Fibroblast of lung (primary cell): Measurements from ENCODE around the gene NOS3. TPM values are rescaled to one million over a fixed set of nuclear protein-coding genes. Genes with fewer than 3 reads are reported as not detected.

ENCODE experiments used
- DNase-seq, 2 donors: peaks; one replicate each; pipeline versions ENCODE4 v3.0.0 to v3.0.0-alpha.2; 2010; ENCODE audit warnings: low read depth in 2 of 2
- H2AFZ ChIP-seq: 2 replicates; pipeline ENCODE4 v1.5.1; 2012; ENCODE audit warnings: low read length, control low read depth, inconsistent platforms
- H3K27ac ChIP-seq: 2 replicates; pipeline ENCODE4 v1.5.1; 2011; ENCODE audit warnings: low read length, control low read depth; ENCODE audit not compliant: insufficient read depth
- H3K27me3 ChIP-seq: 2 replicates; pipeline ENCODE4 v1.5.1; 2011; ENCODE audit warnings: mild to moderate bottlenecking, low read length; ENCODE audit not compliant: control insufficient read depth, insufficient read depth
- H3K36me3 ChIP-seq: 2 replicates; pipeline ENCODE4 v1.5.1; 2011; ENCODE audit warnings: low read length; ENCODE audit not compliant: control insufficient read depth, insufficient read depth
- H3K4me1 ChIP-seq: 2 replicates; pipeline ENCODE4 v1.5.1; 2011; ENCODE audit warnings: low read length; ENCODE audit not compliant: control insufficient read depth, insufficient read depth; ENCODE audit errors: extremely low read depth
- H3K4me2 ChIP-seq: 2 replicates; pipeline ENCODE4 v1.5.1; 2011; ENCODE audit warnings: low read length, control low read depth; ENCODE audit not compliant: insufficient read depth; ENCODE audit errors: extremely low read depth
- H3K4me3 ChIP-seq, 4 experiments: fragments of 200-600 bp in 1 of 4; sonication (generic) in 1 of 4; replicated peaks in 1 of 4; 2 replicates each; pipeline ENCODE4 v1.5.1; 2011 to 2016; ENCODE audit warnings: low read length in 4 of 4, low read depth in 3 of 4, mild to moderate bottlenecking in 3 of 4, control low read depth in 2 of 4, inconsistent platforms in 1 of 4, mixed read lengths in 1 of 4; ENCODE audit not compliant: insufficient read depth in 1 of 4; ENCODE audit errors: control extremely low read depth in 1 of 4
- H3K79me2 ChIP-seq: 2 replicates; pipeline ENCODE4 v1.5.1; 2012; ENCODE audit warnings: mild to moderate bottlenecking, low read length, inconsistent platforms; ENCODE audit not compliant: control insufficient read depth, insufficient read depth
- H3K9ac ChIP-seq: 2 replicates; pipeline ENCODE4 v1.5.1; 2011; ENCODE audit warnings: mild to moderate bottlenecking, low read length, control low read depth; ENCODE audit not compliant: insufficient read depth
- H3K9me3 ChIP-seq: 2 replicates; pipeline ENCODE4 v1.5.1; 2012; ENCODE audit warnings: low read depth, low read length; ENCODE audit not compliant: control insufficient read depth, insufficient read depth
- H4K20me1 ChIP-seq: 2 replicates; pipeline ENCODE4 v1.5.1; 2011; ENCODE audit warnings: low read length; ENCODE audit not compliant: control insufficient read depth, insufficient read depth; ENCODE audit errors: extremely low read depth
- EZH2 ChIP-seq: IDR thresholded peaks from 2 replicates; pipeline ENCODE4 v1.5.1; 2012; ENCODE audit warnings: low read length, control low read depth, mild to moderate bottlenecking; ENCODE audit errors: missing control alignments
- polyA plus RNA-seq, 2 donors: library from polyadenylated mRNA; depleted of rRNA in 1 of 2; stranded (reverse) in 1 of 2; unstranded in 1 of 2; fragments of >200 nt; gene quantifications; 2 replicates each; pipeline ENCODE4 v1.2.1, GENCODE V29; 2011 to 2012; ENCODE audit warnings: missing spikeins in 1 of 2
- total RNA-seq: library from RNA; depleted of rRNA; stranded (reverse); fragments of >200 nt; gene quantifications from 2 replicates; pipeline ENCODE4 v1.2.1, GENCODE V29; 2014
- TF ChIP-seq, protein P1 (sequence below), 2 donors: IDR thresholded peaks in 1 of 2; conservative IDR thresholded peaks in 1 of 2; 1 replicate in 1 of 2; 2 replicates in 1 of 2; pipeline ENCODE4 v1.5.1; 2011 to 2012; ENCODE audit warnings: low read length in 2 of 2, control low read depth in 1 of 2, inconsistent platforms in 1 of 2, low read depth in 1 of 2, mild to moderate bottlenecking in 1 of 2

NOS3 gene
- total and polyA plus RNA-seq, 2 donors (not counting 1 experiment from before 2014, with no cell fraction given): 0.12 to 0.50 TPM

DNA sequence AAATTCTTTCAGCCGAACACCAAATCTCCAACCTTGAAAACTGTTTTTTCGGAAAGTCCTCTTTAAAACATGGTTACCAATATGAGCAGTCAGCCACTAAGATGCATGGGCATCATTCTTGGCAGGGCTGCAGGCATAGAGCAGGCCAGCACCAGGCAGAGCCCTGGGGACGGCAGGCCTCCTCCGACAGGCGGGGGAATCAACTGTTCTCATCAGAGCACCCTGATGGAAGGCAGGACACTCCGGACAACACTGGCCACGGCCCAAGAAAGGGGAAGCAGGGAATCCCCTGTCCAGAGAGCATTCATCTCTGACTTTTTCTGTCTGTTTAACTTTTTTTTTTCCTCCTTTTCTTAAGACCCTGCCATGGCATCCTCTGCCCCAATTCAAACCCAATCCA is 1.4 kb upstream of the NOS3 start:
- Histone ChIP-seq H2AFZ (no peak overlapping the region), H4K20me1 (no peaks in the 10 kb centered on the region)

DNA sequence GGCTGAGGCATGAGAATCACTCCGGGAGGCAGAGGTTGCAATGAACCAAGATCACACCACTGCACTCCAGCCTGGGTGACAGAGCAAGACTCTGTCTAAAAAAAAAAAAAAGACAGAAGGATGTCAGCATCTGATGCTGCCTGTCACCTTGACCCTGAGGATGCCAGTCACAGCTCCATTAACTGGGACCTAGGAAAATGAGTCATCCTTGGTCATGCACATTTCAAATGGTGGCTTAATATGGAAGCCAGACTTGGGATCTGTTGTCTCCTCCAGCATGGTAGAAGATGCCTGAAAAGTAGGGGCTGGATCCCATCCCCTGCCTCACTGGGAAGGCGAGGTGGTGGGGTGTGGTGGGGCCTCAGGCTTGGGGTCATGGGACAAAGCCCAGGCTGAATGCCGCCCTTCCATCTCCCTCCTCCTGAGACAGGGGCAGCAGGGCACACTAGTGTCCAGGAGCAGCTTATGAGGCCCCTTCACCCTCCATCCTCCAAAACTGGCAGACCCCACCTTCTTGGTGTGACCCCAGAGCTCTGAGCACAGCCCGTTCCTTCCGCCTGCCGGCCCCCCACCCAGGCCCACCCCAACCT is 1.3 kb downstream of the NOS3 start:
- no peaks in the 10 kb centered on the region for H3K4me1 ChIP-seq
- TF ChIP-seq, protein P1, sequence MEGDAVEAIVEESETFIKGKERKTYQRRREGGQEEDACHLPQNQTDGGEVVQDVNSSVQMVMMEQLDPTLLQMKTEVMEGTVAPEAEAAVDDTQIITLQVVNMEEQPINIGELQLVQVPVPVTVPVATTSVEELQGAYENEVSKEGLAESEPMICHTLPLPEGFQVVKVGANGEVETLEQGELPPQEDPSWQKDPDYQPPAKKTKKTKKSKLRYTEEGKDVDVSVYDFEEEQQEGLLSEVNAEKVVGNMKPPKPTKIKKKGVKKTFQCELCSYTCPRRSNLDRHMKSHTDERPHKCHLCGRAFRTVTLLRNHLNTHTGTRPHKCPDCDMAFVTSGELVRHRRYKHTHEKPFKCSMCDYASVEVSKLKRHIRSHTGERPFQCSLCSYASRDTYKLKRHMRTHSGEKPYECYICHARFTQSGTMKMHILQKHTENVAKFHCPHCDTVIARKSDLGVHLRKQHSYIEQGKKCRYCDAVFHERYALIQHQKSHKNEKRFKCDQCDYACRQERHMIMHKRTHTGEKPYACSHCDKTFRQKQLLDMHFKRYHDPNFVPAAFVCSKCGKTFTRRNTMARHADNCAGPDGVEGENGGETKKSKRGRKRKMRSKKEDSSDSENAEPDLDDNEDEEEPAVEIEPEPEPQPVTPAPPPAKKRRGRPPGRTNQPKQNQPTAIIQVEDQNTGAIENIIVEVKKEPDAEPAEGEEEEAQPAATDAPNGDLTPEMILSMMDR (conservative IDR thresholded peaks at IDR 0.05 in 1 of 2, IDR thresholded peaks at IDR 0.05 in 1 of 2; ENCODE audit: low read depth in 1 of 2, low read length in 2 of 2): no peak
- no peak for TF ChIP-seq EZH2
- H3K9me3 ChIP-seq: no peaks in the 10 kb centered on the region
- H2AFZ ChIP-seq: no peak overlapping the region
- H4K20me1 ChIP-seq: no peaks in the 10 kb centered on the region
- H3K27me3 ChIP-seq: no peaks in the 10 kb centered on the region
- no peaks in the 10 kb centered on the region for H3K36me3 ChIP-seq
- no peak overlapping the region for H3K4me3 ChIP-seq
- no peaks in the 10 kb centered on the region for H3K79me2 ChIP-seq
- H3K4me2 ChIP-seq: no peak overlapping the region
- DNase-seq: no peak
- H3K27ac ChIP-seq: no peak overlapping the region
- H3K9ac ChIP-seq: no peak overlapping the region

More for the DNA sequence above, 1.4 kb upstream of the NOS3 start:
- no peaks in the 10 kb centered on the region for H3K4me1 ChIP-seq
- no peak overlapping the region for H3K9ac ChIP-seq
- H3K79me2 ChIP-seq: no peaks in the 10 kb centered on the region
- H3K4me3 ChIP-seq: no peak overlapping the region
- no peaks in the 10 kb centered on the region for H3K27me3 ChIP-seq
- no peaks in the 10 kb centered on the region for H3K36me3 ChIP-seq
- no peaks in the 10 kb centered on the region for H3K9me3 ChIP-seq
- H3K27ac ChIP-seq: no peak overlapping the region
- H3K4me2 ChIP-seq: no peak overlapping the region
- no peak for DNase-seq
- TF ChIP-seq, protein P1 (conservative IDR thresholded peaks at IDR 0.05 in 1 of 2, IDR thresholded peaks at IDR 0.05 in 1 of 2; ENCODE audit: low read depth in 1 of 2, low read length in 2 of 2): no peak

DNA sequence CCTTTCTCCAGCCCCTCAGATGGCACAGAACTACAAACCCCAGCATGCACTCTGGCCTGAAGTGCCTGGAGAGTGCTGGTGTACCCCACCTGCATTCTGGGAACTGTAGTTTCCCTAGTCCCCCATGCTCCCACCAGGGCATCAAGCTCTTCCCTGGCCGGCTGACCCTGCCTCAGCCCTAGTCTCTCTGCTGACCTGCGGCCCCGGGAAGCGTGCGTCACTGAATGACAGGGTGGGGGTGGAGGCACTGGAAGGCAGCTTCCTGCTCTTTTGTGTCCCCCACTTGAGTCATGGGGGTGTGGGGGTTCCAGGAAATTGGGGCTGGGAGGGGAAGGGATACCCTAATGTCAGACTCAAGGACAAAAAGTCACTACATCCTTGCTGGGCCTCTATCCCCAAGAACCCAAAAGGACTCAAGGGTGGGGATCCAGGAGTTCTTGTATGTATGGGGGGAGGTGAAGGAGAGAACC is 2.1 kb downstream of the NOS3 start:
- Histone ChIP-seq H3K36me3 (no peaks in the 10 kb centered on the region), H3K4me1 (no peaks in the 10 kb centered on the region), H3K9me3 (no peaks in the 10 kb centered on the region), H3K27me3 (no peaks in the 10 kb centered on the region), H2AFZ (no peak overlapping the region), H3K4me3 (no peak overlapping the region), H3K9ac (no peak overlapping the region), H3K79me2 (no peaks in the 10 kb centered on the region), H3K27ac (no peak overlapping the region), H4K20me1 (no peaks in the 10 kb centered on the region), H3K4me2 (no peak overlapping the region)
- DNase-seq: peak in 1 of 2 donors; percentile 12
- TF ChIP-seq EZH2: no peak
- TF ChIP-seq, protein P1 (conservative IDR thresholded peaks at IDR 0.05 in 1 of 2, IDR thresholded peaks at IDR 0.05 in 1 of 2; ENCODE audit: low read depth in 1 of 2, low read length in 2 of 2): no peak
